ENCODE measurements around the gene PI4K2A.
A peak's percentile ranks its signal among the peaks of the same experiment; 100 is the strongest.
"Not testable (repeated sequence)": the region's sequence is repeated elsewhere in the genome, so short reads cannot be mapped to it uniquely, and the experiment has no call there.

The PI4K2A gene

DNA sequence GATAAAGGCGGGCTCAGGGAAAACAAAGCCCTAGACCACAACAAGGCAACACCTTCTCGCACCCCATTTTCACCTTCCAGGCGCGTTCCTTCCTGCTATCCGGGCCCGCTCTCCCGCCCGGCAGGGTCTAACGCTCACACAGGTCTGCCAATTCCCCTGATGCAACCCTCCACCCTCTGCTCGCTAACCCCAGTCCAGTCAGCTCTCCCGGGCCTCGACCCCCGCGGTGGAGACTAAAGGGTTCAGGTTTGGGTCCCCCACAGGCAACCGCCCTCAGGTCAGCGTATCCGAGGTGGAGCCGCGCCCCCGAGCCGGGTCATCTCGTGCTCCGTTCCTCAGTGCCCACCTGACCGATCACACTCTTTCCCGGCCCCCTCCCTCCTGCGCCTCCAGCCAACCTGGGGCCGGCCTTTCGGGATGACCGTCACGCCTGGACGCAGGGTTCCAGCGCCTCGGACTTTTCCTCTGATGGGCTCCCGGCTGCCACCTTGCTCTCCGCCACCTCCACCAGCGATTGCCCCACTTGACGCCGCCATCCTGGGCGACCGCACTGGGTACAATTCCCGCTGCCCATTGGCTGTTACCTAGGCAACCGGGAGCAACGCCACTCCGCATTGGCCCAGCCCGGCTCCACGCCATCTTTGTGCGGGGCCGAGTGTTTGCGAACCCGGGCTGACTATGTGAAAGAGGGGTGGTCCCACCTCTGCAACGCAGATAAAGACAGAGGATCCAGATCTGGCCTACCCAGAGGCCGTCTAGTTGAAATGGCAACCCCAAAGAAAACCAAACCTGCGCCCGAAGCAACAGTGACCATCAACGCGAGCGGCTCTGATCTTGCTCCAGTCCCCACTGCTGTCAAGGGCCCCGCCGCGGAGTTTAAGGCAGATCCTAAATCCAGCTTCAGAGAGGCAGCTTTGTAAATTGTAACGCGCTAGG, 7.3 kb upstream of the PI4K2A start, which contains the start of gene MORN4:
MORN4 (minus strand) TSS at position 552 of the 936 bp plus-strand sequence. CDS start 13,847 bp downstream, outside the sequence.
- peak; percentile 96 for DNase-seq

- peak; percentile 50 for DNase-seq
These were observed 6.5 kb upstream of the PI4K2A start for GRCh38 chr10:97633921-97634320.

- DNase-seq, result no peak
These were observed 4.9 kb upstream of the PI4K2A start for GRCh38 chr10:97635577-97635976.

DNA sequence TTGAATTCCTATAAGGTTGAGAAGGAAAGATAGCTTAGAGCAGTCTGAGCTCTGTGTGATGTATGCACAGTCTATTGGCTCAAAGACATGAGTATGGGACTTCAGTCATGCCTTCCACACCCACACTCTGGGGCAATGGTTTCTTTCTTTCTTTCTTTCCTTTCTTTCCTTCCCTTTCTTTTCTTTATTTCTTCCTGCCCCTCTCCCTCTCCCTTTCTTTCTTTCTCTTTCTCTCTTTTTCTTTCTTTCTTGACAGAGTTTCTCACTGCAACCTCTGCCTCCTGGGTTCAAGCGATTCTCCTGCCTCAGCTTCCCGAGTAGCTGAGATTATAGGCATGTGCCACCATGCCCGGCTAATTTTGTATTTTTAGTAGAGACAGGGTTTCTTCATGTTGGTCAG, 1.4 kb upstream of the PI4K2A start:
- DNase-seq, result not testable (repeated sequence)

DNA sequence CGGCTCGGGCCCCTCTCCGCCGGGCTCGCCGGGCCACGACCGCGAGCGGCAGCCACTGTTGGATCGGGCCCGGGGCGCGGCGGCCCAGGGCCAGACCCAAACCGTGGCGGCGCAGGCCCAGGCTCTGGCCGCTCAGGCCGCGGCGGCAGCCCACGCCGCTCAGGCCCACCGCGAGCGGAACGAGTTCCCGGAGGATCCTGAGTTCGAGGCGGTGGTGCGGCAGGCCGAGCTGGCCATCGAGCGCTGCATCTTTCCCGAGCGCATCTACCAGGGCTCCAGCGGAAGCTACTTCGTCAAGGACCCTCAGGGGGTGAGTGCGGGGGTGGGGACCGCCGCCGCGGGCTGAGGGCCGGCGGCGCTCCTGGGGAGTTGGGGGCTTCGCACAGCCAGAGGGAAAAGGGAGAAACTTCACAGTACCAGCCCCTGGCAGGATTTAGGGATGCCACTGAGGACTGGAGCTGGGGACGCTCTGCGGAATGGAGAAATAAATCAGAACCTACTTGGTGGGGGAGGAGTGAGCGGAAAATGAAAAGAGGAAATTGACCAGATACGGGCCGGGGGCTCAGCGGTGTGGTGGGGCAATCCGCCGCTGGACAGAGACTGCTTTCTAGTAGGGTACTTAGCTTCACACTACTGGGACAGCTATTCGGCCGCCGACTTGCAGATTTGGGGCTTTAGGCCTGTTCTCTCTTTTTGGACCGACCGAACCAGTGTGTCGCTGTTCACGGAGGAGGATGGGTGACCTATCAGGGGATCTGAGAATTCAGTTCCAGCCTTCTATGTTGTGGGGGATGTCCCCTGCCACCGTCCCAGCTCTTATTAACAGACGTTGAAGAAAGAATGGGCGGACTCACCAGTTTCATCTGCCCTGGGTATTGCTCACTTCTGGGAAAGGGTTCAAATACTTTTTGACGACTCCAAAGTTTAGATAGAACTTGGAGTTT, 669 bp downstream of the PI4K2A start:
- peak; percentile 19 for DNase-seq

DNA sequence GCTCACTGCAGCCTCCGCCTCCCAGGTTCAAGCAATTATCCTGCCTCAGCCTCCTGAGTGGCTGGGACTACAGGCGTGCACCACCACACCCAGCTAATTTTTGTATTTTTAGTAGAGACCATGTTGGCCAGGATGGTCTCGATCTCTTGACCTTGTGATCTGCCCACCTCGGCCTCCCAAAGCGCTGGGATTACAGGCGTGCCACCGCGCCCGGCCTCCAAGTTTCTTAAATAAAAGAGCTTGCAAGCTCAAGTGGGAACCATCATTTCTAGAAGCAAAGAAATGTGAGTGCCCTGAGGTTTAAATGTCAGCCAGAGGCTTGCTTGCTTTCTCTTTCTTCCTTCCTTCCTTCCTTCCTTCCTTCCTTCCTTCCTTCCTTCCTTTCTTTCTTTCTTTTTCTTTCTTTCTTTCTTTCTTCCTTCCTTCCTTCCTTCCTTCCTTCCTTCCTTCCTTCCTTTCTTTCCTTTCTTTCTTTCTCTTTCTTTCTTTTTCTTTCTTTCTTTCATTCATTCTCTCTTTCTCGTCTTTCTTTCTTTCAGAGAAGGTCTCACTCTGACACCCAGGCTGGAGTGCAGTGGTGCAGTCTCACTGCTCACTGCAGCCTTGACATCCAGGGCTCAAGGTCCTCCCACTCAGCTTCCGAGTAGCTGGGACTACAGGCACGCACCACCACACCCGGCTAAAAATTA, 2.1 kb downstream of the PI4K2A start:
- not testable (repeated sequence) for DNase-seq

DNA sequence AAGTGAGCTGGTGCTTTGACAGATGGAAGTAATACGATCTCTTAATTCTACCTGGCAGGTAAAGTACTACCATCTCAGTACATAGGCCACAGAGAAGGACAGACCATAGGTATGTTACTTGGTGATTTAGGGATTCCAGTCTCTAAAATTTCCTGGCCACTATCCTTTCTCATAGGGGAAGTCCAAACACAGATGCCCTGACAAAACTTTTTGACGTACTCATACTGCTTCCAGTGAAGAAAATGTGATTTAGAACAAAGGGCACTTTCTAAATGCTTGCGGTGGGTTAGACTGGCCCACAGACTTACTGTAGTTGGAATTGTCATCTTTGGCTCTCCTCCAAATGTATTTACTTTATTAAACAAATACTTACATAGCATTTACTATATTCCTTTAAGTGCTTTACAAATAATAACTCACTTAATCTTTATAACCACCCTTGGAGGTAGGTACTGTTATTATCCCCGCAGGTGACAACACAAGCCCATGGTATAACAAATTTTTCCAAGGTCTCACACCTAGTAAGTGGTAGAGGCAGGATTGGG, 3.0 kb downstream of the PI4K2A start:
- DNase-seq, result peak; percentile 10

GRCh38 chr10:97644936-97645335, 4.5 kb downstream of the PI4K2A start:
- DNase-seq, result no peak

DNA sequence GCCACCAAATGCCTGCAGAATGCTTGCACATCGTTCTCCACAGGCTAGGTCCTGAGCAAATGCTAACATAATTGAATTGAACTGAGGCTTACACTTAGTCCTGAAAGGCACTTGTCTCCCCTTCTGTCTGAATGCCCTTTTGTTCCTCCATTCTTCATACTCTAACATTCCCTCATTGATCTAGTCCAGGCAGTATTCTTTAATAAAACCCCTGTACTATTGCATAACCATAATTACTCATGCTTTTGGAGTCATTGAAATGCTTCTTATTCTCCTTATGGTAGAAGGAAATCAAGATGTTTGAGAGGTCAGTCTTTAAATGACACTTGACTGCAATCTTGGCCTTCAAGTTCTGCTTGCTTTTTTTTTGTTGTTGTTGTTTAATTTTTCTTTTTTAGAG, 7.1 kb downstream of the PI4K2A start:
- DNase-seq, result no peak

- DNase-seq, result no peak
These were observed 8.3 kb downstream of the PI4K2A start for GRCh38 chr10:97648562-97649404.

- DNase-seq, result not testable (repeated sequence)
These were observed 8.9 kb downstream of the PI4K2A start for GRCh38 chr10:97649405-97649750.

DNA sequence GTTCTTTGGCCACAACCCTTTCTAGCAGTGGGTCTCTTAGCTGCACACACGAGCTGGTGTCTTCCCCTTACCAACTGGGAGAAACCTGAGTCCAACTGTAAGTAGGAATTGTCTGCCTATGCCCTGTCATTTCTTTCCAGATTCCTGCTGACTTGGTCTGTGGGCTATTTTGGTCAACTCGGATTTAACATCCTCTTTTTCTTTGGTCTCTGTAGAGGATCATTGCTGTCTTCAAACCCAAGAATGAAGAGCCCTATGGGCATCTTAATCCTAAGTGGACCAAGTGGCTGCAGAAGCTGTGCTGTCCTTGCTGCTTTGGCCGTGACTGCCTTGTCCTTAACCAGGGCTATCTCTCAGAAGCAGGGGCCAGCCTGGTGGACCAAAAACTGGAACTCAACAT, 10.3 kb downstream of the PI4K2A start:
- no peak for DNase-seq

- no peak for DNase-seq
These were observed 11.3 kb downstream of the PI4K2A start for GRCh38 chr10:97651773-97652172.

GRCh38 chr10:97656777-97657176, 16.3 kb downstream of the PI4K2A start:
- DNase-seq, result no peak

DNA sequence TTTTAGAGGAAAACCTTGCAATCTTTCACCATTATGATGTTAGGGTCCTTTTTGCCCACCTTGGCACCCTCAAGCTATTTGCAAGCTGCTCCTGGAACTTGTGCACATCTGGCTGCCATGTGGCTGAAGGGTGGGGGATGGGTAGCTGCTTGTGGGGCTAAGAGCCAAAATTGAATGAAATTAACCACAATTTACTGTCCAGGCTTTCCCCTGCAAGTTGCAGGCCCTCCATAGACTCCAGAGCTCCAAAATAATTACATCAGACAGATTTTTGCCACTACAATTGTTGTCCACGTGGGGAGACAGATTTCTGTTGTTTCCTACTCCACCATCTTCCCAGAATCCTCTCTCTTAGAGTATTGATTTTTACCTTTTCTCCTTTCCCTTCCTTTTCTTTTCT, 19.1 kb downstream of the PI4K2A start:
- DNase-seq, result no peak

GRCh38 chr10:97664282-97664850, 23.9 kb downstream of the PI4K2A start:
- DNase-seq, result no peak

GRCh38 chr10:97666992-97667391, 26.5 kb downstream of the PI4K2A start:
- DNase-seq, result no peak

DNA sequence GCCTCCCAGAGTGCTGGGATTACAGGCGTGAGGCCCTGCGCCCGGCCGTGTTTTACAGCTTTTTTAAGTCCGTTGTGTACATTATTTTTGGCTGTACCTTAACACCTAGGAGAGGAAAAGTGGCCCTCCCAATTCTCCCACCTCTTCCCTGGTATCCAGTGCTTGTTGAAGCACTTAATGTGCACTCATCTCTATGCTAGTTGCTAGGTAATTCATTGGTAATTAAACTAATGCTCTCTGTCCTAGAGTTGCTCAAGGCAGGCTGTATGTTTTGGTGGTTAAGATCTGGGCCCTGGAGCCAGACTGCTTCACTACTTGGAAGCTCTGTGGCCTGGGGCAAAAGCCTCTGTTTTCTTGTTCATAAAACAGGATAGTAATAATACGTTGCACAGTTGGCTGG, 27.0 kb downstream of the PI4K2A start:
- no peak for DNase-seq

- no peak for DNase-seq
These were observed 29.1 kb downstream of the PI4K2A start for GRCh38 chr10:97669571-97669970.

DNA sequence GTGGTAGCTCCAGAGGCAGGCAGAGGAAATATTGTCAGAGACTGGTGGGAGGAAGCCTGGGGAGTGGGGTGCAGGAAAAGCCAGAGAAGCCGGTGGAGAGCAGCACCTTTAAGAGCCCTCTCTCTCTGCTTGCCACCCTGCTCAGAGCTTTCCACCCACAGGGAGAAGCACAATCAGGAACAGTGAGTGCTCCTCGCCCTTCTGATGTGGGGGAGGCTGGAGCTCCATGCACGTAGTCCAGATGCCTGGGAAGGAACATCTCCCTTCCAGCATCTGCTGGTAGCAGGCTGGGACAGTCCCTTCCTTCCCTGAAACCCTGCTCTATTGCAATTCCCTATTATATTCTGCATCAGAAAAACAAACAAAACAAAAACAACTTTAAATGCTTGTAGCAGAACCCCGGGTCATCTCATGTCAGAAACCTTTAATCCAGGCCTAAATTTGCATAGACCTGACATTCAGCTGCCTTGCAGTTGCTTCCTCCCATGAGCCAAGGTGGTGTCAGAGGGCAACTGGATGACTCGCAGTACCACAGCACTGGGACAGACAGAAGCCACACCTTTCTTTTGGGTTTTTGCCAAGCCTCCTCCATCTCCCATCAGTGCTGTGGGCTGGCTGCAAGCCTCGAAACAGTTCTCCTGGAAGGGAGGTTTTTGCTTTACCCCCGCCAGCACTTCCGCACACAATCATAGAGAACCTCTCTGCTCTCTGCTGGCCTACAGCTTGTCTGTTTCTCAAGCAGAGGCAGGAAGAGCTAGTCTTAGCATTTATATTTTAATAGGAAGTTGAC, 33.5 kb downstream of the PI4K2A start:
- DNase-seq, result no peak

All from NCI-H146 (cell line).